HG02588 (cell line): ENCODE results near the gene SNRK.
"Not testable (repeated sequence)": the region's sequence is repeated elsewhere in the genome, so short reads cannot be mapped to it uniquely, and the experiment has no call there.

Experiments
- ATAC-seq: cut with Tn5 transposase; IDR thresholded peaks from one replicate; pipeline ENCODE4 v1.9.1; 2021; ENCODE audit warnings: mild to moderate bottlenecking, moderate library complexity; ENCODE audit not compliant: unreplicated experiment

Gene SNRK

DNA sequence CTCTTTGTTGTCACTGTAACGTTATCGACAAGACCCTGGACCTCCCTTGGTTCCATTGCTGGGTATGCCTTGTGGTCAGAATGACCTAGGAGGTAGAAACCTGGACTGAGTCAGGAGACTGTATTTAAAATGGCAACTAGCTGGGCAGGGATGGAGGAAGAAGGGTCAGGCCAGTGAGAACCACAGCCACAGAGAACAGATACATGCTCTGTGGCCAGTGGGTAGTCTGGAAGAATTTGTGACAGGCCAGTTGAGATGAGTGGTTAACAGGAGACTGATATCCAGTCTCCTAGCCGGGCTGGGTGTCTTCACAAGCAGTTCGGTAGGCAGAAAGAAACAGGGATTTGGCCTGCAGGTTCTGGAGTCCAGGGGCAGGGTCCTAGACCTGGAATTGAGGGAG is 58.9 kb downstream of the SNRK start:
- no peak for ATAC-seq

DNA sequence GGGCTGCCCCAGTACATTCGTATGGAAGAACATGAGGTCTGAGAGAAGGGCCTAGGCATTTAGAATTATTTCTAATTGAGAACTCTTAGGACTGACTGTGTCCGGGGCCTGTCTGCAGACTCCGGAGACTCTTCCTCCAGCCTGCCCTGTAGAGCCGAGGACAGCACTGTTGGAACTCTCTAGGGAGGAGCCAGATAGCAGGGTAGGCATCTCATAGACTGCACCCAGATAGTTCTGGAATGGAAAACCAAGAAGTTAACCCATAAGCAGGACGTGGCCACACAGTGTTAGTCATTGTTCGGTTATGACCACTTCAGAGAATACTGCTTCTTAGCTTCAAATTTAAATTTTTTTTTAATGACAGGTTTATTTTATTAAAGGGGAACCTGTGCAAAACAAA is 59.5 kb downstream of the SNRK start:
- no peak for ATAC-seq

DNA sequence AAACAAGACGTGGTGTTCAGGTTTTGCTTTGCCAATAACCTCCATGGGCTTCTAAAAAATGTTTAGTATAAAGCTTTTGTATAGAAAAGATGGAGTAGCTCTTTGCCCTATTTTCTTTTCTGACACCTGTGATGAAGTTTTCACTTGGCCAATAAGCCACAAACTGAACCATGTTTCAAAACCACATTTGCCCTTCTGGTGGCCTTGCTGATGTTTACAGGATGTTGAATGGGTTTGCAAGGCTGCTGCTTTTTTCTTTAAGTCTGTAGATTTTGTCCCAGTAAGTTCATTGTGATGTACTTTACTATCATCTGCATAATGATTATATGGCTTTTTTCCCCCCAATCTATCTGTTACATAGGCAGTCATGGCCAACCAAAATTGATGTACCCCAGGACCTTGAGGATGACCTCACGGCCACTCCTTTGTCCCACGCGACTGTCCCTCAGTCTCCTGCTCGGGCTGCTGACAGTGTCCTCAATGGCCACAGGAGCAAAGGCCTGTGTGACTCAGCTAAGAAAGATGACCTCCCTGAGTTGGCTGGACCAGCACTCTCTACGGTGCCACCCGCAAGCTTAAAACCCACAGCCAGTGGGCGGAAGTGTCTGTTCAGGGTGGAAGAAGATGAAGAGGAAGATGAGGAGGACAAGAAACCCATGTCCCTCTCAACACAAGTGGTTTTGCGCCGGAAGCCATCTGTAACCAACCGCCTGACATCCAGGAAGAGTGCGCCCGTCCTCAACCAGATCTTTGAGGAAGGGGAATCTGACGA is 60.8 kb downstream of the SNRK start:
- ATAC-seq, result no peak

DNA sequence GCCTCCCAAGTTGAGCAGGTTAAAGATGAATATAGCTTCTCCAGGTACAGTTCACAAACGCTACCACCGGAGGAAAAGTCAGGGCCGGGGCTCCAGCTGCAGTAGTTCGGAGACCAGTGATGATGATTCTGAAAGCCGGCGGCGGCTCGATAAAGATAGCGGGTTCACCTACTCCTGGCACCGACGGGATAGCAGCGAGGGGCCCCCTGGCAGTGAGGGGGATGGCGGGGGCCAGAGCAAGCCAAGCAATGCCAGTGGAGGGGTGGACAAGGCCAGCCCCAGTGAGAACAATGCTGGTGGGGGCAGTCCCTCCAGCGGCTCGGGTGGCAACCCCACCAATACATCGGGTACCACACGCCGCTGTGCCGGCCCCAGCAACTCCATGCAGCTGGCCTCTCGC is 61.4 kb downstream of the SNRK start:
- no peak for ATAC-seq

DNA sequence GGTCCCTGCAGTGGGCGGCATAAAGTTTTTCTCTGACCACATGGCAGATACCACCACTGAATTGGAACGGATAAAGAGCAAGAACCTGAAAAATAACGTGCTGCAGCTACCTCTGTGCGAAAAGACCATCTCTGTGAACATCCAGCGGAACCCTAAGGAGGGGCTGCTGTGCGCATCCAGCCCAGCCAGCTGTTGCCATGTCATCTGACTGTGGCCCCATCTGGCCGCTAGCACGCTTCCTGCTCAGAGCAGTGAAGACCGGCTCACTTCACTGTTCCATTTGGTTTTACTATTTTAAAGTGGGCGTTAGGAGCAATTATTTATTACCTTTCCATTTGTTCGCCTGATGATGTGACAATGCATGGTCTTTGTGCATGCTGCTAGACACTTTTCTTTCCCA is 62.0 kb downstream of the SNRK start:
- no peak for ATAC-seq

DNA sequence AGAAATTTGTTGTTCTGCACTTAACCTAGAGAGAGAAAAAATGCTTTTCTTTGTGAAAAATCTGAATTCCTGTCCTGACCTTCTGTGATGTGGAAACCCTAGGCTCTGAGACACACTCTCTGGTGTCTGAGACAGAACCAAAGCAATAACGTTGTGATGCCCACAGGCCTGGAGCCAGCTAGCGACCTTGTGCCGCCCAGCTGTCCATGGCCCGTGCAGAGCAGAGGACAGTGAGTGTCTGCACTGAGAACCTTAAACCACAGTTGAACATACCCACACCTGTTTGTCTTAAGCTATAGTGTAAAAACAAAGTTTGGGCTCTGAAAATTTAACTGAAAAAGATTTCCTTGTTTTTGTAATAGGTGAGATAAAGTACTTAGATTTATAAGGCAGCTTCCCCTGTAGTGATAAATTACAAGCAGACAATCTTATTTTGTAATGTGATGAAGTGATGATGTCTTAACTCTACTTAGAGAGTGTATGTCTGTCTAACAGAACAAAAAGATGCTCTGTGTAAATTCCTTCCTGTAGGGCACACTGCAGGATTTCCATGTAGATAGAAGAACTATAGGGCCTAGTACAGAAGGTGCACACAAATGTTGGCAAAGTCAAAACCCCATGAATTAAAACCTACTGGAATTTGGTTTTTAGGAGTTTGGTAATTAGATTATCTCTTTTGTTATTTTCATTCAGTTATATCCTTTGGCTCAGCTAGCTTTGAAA is 62.7 kb downstream of the SNRK start:
- ATAC-seq, result no peak

DNA sequence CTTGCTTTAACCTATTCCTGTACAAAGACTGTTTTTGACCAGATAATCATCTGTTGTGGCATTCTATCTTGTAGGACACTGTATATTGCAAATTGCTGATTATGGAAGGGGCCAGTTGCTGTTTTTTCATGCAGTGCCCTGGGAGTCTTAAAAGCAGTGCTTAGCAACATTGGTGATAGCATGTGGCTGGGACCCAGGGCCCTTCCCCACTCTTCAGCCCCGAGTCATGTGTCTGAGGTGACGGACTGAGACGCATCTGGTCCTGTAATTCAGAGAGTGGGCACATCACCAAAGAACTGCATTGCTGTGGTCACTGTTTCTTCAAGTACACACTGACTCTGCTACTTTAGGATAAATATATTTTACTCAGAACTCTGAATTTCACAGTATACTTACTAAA is 63.4 kb downstream of the SNRK start:
- no peak for ATAC-seq

DNA sequence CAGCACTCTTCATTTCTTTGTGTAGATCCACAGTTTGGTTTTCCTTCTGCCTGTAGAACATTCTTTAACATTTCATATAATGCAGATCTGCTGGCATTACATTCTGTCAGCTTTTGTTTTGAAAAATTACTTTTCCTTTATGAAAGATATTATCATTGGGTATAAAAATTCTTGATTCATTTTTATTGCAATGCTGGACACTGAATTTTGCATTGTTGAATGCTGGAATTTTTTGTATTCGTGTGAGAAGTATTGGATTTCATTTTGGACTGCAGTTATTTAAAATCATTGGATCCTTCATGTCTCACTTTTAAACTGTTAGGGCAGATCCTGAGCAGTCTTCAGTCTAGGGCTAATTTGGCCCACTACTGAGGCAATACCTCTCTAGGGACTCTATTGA is 67.1 kb downstream of the SNRK start:
- no peak for ATAC-seq

DNA sequence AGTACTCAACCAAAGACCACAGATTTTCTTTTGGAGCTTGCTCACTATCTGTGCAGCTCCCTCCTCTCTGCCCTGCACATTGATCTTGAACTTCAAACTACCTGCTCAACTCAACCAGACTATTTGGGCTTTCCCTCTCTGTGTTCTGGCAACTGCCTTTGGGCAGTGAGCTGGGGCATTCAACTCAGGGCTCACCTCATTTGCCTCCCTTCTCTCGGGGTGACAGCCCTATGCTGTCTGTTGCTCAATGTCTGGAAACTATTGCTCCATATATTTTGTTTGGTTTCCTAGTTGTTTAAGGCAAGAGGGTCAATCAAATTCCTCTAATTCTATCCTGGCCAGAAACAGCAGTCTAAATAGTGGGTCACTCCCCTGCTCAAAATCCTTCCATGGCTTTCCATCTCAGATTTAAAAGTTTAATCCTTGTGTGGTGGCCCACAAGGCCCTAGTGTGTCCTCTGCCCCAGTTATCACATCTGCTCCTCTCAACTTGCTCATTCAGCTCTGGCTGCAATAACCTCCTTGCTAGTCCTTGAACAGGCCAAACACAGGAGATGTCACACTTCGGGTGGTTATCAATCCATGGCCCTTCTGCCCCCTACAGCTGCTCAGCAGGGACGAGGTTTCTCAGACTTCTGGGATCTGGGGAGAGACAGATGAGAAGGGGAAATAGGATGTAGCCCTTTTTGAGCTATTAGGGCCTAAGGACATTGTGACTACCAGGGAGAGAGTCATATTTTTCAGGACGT is 67.8 kb downstream of the SNRK start:
- ATAC-seq, result no peak

DNA sequence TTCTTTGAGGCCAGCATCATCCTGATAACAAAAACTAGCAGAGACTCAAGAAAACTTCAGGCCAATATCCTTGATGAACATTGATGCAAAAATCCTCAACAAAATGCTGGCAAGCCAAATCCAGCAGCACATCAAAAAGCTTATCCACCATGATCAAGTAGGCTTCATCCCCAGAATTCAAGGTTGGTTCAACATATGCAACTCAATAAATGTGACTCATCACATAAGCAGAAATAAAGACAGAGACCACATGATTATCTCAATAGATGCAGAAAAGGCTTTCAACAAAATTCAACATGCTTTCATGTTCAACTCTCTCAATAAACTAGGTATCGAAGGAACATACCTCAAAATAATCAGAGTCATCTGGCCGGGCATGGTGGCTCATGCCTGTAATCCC is 69.7 kb downstream of the SNRK start:
- ATAC-seq, result not testable (repeated sequence)

DNA sequence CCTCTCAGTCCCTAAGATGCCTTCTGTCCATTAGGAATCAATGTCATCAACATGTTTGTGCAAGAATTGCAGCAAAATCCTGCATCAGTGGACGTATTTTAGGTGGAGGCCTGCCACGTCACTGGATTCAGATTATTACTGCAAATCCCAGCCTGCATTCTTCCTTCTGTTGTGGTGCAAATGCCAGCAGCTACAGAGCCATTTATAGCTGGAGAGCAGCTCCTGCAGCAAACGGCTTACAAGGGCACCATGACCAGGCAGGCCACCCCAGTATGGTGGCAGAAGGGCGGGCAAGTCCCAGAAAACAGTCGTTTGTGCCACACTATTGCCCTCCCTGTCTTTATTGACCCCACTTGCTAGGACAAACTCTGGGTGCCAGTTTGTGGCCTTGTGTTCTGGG is 74.7 kb downstream of the SNRK start:
- ATAC-seq, result no peak

DNA sequence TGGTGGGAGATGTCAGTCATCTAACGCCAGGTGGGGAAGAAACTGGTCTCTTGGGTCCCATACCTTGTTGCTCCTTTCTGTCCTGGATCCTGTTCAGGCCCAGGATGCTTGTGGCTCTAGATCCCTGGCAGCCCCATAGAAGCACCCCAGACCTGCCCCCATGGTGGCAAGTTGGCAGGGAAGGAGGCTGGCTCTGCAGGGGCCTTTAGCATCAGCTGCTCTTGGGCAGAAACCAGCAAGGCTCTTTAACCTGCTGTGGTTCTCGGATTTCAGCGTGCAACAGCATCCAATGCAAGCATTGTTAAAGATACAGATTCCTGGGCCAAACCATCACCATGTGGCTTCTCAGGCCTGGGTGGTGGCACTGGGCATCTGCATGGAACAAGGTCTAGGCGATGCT is 75.8 kb downstream of the SNRK start:
- ATAC-seq, result no peak

DNA sequence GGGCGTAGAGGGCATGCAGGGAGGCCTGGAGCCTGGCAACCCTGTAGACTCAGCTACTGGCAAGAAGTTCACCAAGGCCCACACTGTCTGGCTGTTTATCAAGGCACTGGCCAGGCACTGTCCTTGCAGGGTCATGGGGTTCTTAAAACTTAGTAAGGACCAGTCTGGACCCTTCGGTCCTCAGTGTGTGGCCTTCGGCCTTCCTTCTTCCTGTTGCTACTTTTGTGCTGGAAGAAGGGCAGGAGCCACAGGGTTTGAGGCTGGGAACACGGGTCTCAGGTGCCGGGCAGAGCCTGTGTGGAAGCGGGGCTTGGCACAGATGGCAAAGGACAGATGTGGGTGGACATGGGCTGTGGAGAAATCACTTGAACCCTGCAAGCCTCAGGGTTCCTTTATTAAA is 76.6 kb downstream of the SNRK start:
- ATAC-seq, result no peak

DNA sequence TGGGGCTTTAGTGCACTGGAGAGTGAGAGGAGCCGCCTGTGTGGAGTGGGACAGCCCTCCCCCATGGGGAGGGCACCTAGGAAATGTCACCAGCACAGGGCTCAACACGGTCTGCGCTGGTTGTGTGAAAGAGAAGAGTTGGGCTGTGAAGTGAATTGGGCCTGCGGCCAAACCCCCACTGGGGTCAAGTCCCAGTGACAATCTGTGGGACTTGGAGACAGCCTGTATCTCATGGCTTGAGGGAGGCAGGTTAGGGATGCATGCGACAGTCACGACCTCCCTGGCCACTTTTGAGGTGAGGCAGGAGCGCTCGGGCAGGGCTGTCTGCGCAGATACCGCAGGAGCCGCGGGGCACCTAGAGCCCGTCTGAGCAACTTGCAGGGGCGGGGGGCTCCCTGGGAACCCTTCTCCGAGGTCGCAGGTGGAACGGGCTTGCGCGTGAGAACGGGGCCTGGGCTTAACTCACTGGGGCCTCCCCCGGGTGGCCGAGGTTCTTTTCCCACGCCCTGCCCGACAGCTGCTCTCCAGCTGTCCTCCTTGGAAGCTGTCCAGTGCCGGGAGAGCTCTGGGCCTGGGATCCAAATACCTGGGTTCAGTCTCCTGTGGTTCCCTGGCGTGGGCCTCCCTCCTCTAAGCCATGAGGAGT is 77.4 kb downstream of the SNRK start:
- ATAC-seq, result no peak

DNA sequence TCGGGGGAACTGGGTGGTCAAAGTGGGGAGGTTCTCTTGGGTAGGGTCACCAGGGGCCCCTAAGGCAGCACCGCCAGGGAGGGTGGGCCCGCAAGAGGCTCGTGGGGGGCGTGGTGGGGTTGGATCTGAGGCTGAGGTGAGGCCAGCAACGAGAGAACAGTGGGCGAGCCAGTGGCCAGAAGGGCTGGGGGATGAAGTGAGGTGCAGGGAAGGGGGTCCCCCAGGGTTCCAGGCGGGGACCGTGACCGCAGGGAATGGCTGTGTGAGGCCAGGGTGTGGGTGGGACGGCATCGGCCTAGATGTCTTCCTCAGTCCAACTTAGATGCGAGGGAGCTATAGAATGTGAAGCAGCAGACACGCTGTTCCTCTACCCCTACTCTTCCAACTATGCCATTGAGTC is 78.2 kb downstream of the SNRK start:
- ATAC-seq, result no peak

DNA sequence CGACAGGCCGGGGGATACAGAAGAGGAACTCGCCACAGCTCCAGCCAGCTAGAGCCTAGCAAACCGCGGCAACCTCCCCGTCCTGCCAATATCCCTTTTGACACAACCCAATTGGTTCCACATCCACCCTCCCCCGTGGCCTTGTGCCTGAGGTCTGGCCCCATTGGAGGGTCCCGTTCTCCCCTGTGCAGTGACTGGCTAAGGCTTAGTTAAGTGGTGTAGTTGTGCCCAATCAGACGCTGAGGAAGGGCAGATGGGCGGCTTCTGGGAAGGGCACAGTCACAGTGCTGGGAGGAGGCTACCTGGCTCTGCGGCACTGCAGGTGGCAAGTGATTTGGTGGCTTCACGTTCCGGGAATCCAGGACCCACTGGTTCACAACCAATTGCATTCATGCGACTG is 78.6 kb downstream of the SNRK start:
- no peak for ATAC-seq

DNA sequence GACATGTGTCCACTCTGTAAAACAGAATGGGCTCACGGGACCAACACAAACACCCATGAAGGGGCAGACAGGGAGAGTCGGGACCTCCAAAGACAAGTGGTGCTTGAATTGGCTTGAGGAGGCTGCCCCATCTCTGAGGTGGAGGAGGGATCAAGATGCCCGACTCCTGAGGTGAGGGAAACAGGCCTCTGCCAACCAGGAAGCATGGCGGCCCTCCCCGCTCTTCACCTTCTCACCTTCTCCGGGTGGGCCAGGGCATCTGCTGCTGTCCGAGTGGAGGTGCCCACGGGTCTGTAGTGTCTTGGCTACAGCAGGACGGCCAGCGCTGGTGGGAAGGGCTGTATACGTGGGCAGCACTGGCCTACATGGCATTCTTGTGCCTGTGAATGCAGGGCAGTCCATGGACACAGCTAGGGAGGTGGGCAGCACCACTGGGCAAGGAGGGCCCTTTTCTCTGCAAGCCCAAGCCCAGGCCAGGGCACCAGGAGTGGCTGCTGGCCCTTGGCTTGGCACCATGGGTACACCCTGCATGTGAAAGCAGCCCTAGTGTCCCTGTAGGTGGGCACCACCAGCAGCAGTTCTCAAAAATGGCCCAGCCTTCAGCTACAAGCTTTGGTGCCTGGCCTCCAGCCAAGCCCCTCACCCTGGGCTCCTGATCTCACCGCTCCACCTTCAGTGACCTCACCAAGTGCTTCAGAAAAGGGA is 79.4 kb downstream of the SNRK start:
- ATAC-seq, result no peak

DNA sequence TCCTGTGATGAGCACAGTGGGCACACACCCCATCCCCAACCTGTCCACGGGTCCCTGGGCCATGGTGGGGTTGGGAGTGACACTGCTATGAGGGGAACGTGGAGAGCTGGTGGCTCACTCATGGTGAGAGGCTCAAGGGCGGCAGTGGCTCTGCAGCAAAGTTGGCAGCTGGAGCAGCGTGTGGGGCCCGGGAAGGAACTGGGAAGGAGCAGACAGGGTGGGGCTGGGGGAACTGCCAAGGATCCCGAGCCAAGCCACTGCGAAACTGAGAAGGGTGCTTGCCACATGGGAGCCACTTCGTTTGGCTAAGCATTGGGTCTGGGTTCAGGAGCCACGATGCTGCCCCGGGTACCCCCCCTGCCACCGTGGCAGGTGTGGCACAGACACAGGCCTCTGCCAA is 80.1 kb downstream of the SNRK start:
- ATAC-seq, result no peak

DNA sequence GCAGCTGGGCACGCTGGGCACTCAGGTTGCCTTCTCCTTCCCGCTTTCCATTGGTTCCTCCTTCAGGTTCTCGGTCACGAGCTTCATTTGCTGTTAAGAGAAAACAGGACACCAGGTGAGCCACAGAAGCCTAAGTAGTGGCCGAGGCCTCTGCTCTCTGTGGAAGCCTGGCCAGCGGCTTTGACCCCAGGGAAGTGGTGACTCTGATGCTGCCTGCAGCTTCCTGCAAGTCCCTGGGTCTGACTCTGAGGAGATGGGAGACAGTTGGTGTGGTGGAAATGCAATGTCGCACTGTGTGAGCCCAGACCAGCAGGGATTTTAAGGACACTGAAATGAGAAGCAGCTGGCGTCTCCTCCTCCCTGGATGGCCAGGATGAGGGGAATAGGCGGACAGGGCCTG is 80.5 kb downstream of the SNRK start:
- ATAC-seq, result no peak

DNA sequence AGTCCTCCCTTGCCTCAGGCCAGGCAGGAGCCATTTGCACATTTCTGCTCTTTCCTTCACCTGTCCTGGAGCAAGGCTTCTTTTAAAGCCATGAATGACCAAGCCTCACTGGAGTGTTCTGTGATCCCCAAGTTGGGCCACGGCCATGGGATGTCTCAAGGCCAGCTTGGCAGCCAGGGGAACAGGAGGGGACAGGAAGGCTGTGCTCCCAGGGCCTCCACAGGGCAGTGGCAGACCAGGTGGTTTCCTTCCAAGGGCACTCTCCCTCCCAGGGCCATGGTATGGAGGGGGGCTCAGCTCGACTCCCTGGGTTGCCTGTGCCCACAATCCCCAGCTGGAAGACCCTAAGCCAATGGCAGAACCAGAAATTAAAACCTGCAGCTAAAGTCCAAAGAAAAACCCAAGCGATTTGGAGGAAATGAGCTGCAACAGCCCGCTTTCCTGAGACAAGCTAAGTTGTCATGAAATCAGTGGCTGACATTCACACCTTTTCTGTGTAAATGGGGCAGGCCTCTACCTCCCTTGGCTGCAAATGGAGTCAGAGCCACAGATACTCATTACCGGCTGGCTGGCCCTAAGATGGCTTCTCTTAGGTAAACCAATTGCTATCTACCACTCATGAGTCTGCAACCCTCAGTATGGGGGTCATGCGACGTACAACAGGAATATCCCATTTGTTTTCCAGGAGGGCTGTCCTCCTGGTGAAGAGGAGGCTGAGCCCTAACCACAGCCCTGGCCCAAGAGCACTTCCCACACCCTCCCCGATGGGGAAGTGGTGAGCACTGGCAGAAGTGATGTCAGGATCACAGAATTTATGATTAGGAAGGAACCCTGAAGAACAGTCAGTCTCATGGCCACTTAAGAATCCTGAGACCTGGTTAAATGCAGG is 83.3 kb downstream of the SNRK start:
- no peak for ATAC-seq
